Natural killer cell treated with Interleukin-12 subunit alpha and Interleukin-12 subunit beta and Interleukin-15 and Interleukin-18, amount 100 ng/mL, for 72 hours (primary cell): ENCODE results near the gene SH3TC1. TPM values are rescaled to one million over a fixed set of nuclear protein-coding genes. Genes with fewer than 3 reads are reported as not detected.
A peak's percentile ranks its signal among the peaks of the same experiment; 100 is the strongest.

ENCODE experiments used
- ATAC-seq, 2 donors: fragments of 150-1000 bp; cut with Tn5 transposase in 1 of 2; sonication (Bioruptor Pico), chemical (Tn5 transposase) in 1 of 2; 2 replicates each; pipeline ENCODE4 v1.10.0; 2021
- DNase-seq: peaks from one replicate; pipeline ENCODE4 v3.0.0; 2022; ENCODE audit warnings: low spot score
- H3K27ac Mint-ChIP-seq, 2 donors: 1 replicate in 1 of 2; 2 replicates in 1 of 2; pipeline ENCODE4 v1.8.0; 2022; ENCODE audit warnings: mixed read lengths in 2 of 2, mild to moderate bottlenecking in 1 of 2, moderate library complexity in 1 of 2
- H3K27me3 Mint-ChIP-seq, 2 donors: 1 replicate in 1 of 2; 2 replicates in 1 of 2; pipeline ENCODE4 v1.8.0; 2022; ENCODE audit warnings: mixed read lengths in 2 of 2
- H3K36me3 Mint-ChIP-seq: one replicate; pipeline ENCODE4 v1.8.0; 2022; ENCODE audit warnings: mixed read lengths
- H3K4me1 Mint-ChIP-seq, 2 donors: 1 replicate in 1 of 2; 2 replicates in 1 of 2; pipeline ENCODE4 v1.8.0; 2022; ENCODE audit warnings: low read depth in 2 of 2, mixed read lengths in 2 of 2, mild to moderate bottlenecking in 1 of 2
- H3K4me3 Mint-ChIP-seq: one replicate; pipeline ENCODE4 v1.8.0; 2022; ENCODE audit warnings: mixed read lengths
- H3K9me3 Mint-ChIP-seq: 2 replicates; pipeline ENCODE4 v1.8.0; 2022; ENCODE audit warnings: mixed read lengths
- total RNA-seq, 2 donors: library from RNA; stranded (reverse); gene quantifications; one replicate each; pipeline ENCODE4 v1.2.3, GENCODE V29; 2022

Gene SH3TC1
- total RNA-seq, 2 donors from 2014 or later, result 6.4 to 15.5 TPM

DNA sequence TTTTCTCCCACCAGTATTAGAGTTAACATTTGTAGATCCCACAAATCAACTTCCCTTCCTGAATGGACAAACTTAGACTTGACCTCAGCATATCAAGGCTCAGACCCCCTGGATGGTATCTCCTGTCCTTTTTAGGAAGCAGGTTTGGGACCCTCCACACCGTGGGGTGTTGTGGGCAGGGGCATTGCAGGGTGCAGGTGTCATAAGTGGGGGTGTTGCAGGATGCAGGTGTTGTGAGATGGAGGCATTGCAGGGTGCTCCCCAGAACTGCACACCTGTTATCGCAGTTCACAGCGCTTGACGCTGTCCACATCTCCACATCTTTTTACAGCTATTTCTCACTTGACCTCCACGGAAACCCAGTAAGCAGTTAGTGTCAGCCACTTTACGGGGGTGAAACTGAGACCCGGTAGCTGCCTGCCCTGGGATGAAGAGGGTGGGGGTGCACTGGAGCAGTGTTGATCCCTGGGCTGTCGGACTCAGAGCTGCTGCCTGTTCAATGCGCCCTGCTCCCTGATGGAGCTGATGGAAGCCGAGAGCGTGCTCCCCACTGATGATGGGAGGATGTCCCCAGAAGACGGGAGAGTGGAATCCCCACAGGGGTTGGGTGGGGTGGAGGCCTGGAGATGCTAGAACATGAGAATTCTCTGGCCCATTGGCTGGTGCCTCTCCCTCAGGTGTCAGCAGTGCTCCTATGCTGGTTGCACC lies 25.3 kb downstream of the SH3TC1 start:
- DNase-seq (no peak), ATAC-seq (no peak)
- no peaks in the 10 kb centered on the region for H3K27me3 Mint-ChIP-seq
- H3K4me3 Mint-ChIP-seq, result no peak overlapping the region
- H3K27ac Mint-ChIP-seq, result no peak overlapping the region
- H3K4me1 Mint-ChIP-seq, result peaks cover 5% of the 10 kb centered on the region in 2 donors
- no peaks in the 10 kb centered on the region for H3K36me3 Mint-ChIP-seq
- no peaks in the 10 kb centered on the region for H3K9me3 Mint-ChIP-seq

DNA sequence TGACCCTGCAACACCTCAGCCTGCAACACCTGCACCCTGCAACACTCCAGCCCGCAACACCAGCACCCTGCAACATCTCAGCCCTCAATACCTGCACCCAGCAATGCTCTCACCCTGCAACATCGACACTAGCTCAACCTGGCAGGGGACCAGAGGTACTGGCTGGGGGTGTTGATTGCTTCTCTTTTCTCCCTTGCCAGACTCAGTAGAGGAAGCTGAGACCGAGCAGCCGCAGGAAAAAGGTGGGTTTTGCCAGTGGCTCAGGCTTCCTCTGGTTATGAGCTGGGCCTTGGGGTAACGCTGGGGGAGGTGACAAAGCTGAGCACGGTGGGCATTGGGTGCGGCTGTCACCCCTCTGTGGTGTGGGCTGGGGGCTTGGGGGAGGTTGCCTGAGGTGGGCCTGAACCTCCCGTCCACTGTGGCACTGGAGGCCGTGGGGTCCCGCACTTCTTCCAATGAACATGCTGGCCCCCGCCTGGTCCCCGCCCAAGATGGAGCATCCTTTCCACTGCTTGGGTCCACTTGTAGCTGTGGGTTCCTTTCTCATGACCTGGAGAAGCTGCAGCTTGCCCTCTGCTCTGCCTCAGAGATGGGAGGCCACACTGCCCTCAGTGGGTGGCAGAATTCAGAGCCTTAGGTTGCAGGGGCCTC lies 26.0 kb downstream of the SH3TC1 start:
- Mint-ChIP-seq H3K4me1 (peaks cover 5% of the 10 kb centered on the region in 2 donors), H3K27ac (no peak overlapping the region), H3K36me3 (no peaks in the 10 kb centered on the region), H3K27me3 (no peaks in the 10 kb centered on the region), H3K9me3 (no peaks in the 10 kb centered on the region), H3K4me3 (no peak overlapping the region)
- ATAC-seq (no peak), DNase-seq (no peak)

DNA sequence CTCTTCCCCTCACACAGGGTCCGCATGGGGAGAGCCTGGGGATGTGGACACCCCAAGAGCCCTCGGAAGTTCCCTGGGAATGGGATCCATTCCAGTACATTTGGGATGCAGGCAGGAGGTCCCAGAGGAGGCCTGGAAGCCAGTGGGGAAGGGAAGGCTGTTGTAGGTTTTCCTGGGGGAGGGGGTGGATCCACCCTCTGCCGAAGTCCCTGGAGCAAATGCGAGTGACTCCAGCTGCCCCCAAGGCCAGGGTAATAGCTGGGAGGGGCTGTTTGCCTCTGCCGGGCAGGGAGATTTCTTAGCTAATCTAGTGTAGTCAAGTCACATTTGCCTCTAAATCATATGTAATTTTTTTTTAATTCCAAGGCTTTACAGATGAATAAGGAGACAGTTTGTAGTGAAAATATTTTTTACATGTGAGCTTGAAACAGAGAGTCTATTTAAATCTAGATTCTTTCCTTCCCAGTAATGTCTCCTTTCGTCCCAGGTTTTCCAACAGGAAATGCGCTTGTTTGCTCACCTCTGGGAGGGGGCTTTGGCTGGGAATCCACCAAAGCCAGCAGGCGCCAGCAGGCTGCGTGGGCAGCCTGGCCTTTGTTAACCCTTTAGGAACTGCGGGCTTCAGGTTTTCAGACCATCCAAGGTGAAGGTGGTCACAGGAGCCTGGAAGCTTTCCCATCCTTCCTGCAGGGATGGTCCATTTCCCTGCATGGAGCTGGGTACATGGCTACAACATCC lies 26.8 kb downstream of the SH3TC1 start:
- H3K4me1 Mint-ChIP-seq, result peaks cover 5 to 8% of the 10 kb centered on the region in 2 donors
- no peaks in the 10 kb centered on the region for H3K27me3 Mint-ChIP-seq
- H3K27ac Mint-ChIP-seq, result no peak overlapping the region

DNA sequence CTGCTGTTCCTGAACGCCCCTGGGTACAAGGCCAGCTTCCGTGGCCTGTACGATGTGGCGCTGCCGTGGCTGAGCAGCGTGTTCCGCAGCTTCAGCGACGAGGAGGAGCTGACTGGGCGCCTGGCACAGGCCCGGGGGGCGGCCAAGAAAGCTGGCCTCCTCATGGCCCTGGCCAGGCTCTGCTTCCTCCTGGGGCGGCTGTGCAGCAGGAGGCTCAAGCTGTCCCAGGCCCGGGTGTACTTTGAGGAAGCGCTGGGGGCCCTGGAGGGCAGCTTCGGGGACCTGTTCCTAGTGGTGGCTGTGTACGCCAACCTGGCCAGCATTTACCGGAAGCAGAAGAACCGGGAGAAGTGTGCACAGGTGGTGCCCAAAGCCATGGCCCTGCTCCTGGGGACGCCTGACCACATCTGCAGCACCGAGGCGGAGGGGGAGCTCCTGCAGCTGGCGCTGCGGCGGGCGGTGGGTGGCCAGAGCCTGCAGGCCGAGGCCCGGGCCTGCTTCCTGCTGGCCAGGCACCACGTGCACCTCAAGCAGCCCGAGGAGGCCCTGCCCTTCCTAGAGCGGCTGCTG lies 28.2 kb downstream of the SH3TC1 start:
- DNase-seq (no peak), ATAC-seq (no peak)
- H3K9me3 Mint-ChIP-seq, result no peaks in the 10 kb centered on the region
- H3K4me1 Mint-ChIP-seq, result peaks cover 0 to 11% of the 10 kb centered on the region in 2 donors
- H3K27me3 Mint-ChIP-seq, result no peaks in the 10 kb centered on the region
- no peak overlapping the region for H3K27ac Mint-ChIP-seq
- H3K4me3 Mint-ChIP-seq, result no peak overlapping the region
- no peaks in the 10 kb centered on the region for H3K36me3 Mint-ChIP-seq

More for the DNA sequence above, 26.8 kb downstream of the SH3TC1 start:
- Mint-ChIP-seq H3K36me3 (no peaks in the 10 kb centered on the region), H3K9me3 (no peaks in the 10 kb centered on the region), H3K4me3 (no peak overlapping the region)
- no peak for ATAC-seq
- no peak for DNase-seq

DNA sequence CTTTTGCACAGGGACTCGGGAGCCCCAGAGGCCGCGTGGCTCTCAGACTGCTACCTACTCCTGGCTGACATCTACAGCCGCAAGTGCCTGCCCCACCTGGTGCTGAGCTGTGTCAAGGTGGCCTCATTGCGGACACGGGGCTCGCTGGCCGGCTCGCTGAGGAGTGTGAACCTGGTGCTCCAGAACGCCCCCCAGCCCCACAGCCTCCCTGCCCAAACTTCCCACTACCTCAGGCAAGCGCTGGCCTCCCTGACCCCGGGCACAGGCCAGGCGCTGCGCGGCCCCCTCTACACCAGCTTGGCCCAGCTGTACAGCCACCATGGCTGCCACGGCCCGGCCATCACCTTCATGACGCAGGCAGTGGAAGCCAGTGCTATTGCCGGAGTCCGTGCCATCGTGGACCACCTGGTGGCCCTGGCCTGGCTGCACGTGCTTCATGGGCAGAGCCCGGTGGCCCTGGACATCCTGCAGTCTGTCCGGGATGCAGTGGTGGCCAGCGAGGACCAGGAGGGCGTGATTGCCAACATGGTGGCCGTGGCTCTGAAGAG lies 28.8 kb downstream of the SH3TC1 start:
- Mint-ChIP-seq H3K4me3 (no peak overlapping the region), H3K9me3 (no peaks in the 10 kb centered on the region), H3K27ac (no peak overlapping the region), H3K27me3 (no peaks in the 10 kb centered on the region), H3K4me1 (peaks cover 0 to 11% of the 10 kb centered on the region in 2 donors), H3K36me3 (no peaks in the 10 kb centered on the region)
- ATAC-seq (no peak), DNase-seq (no peak)

DNA sequence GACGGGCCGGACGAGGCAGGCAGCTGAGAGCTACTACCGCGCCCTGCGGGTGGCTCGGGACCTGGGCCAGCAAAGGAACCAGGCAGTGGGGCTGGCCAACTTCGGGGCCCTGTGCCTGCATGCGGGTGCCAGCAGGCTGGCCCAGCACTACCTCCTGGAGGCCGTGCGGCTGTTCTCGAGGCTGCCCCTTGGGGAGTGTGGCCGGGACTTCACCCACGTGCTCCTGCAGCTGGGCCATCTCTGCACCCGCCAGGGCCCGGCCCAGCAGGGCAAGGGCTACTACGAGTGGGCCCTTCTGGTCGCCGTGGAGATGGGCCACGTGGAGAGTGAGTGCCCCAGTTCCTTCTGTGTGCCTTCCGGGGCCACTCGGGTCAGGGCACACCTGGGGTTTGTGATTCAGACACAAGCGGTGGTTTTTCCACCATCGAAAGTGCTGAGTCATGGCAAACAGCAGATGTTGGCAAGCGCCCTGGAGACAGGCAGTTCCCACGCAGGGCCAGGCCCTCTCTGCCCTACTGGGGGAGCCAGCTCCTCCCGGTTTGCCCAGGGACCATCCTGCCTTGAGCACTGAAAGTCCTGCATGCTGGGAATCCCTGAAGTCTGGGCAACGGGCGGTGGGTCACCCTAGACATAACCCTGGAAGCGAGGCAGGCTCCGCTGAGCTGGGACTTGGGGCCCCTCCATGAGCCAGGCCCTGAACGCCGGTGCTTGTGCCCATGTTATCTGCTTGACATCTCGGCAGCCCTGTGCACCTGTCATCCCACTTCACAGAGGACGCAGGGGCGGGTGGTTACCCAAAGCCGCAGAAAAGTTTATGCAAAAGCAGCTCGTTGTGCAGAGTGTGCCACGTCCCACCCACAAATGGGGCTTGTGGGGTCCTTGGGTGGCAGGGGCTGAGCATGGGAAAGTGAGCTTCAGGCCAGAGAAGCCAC lies 29.5 kb downstream of the SH3TC1 start:
- H3K4me1 Mint-ChIP-seq, result peaks cover 0 to 11% of the 10 kb centered on the region in 2 donors
- H3K27ac Mint-ChIP-seq, result no peak overlapping the region
- H3K9me3 Mint-ChIP-seq, result no peaks in the 10 kb centered on the region

DNA sequence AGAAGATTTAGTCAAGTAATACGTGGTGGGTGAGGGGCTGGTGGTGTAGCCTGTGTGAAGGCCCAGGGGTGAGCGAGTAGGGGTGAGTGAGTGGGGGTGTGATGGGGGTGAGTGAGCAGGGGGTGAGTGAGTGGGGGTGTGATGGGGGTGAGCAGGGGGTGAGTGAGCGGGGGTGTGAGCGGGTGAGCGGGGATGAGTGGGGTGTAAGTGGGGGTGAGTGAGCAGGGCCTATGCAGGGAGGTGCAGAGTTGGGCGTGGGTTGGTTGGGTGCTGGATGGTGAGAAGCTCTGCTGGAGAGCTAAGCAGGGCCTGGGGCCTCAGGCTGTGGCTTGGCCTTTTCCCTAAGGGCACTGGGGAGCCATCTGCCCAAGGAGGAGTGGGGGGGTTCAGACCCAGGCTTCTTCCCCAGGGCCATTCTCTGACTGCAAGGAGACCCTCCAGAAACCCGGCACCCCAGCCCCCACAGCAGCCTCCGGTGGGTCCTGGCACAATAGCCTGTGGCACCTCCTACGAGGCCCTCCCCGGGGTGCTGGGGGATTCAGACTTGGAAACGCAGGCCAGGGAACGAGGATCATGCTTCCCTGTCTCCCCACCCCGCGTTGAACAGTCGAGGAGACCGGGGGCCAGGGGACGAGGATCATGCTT lies 30.4 kb downstream of the SH3TC1 start:
- peaks cover 0 to 11% of the 10 kb centered on the region in 2 donors for H3K4me1 Mint-ChIP-seq
- H3K27ac Mint-ChIP-seq, result no peak overlapping the region
- H3K9me3 Mint-ChIP-seq, result no peaks in the 10 kb centered on the region
- H3K27me3 Mint-ChIP-seq, result no peaks in the 10 kb centered on the region
- no peaks in the 10 kb centered on the region for H3K36me3 Mint-ChIP-seq
- DNase-seq (no peak), ATAC-seq (no peak)
- H3K4me3 Mint-ChIP-seq, result no peak overlapping the region

More for the DNA sequence above, 29.5 kb downstream of the SH3TC1 start:
- no peaks in the 10 kb centered on the region for H3K27me3 Mint-ChIP-seq
- peak; percentile 48 to 55 for ATAC-seq
- H3K36me3 Mint-ChIP-seq, result no peaks in the 10 kb centered on the region
- no peak for DNase-seq
- no peak overlapping the region for H3K4me3 Mint-ChIP-seq

DNA sequence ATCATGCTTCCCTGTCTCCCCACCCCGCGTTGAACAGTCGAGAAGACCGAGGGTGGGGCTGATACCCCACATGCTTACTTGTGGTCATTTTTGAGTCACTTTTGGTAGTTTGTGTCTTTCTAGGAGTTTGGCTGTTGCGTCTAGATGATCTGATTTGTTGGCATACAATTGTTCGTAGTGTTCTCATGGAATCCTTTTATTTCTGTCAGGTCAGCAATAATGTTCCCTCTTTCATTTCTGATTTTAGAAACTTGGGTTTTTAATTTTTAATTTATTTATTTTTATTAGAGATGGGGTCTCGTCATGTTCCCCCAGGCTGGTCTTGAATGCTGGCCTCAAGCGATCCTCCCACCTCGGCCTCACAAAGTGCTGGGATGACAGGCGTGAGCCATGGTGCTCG lies 30.9 kb downstream of the SH3TC1 start:
- Mint-ChIP-seq H3K9me3 (no peaks in the 10 kb centered on the region), H3K36me3 (no peaks in the 10 kb centered on the region), H3K4me3 (no peak overlapping the region), H3K4me1 (peaks cover 0 to 11% of the 10 kb centered on the region in 2 donors), H3K27ac (no peak overlapping the region), H3K27me3 (no peaks in the 10 kb centered on the region)
- DNase-seq (no peak), ATAC-seq (no peak)

DNA sequence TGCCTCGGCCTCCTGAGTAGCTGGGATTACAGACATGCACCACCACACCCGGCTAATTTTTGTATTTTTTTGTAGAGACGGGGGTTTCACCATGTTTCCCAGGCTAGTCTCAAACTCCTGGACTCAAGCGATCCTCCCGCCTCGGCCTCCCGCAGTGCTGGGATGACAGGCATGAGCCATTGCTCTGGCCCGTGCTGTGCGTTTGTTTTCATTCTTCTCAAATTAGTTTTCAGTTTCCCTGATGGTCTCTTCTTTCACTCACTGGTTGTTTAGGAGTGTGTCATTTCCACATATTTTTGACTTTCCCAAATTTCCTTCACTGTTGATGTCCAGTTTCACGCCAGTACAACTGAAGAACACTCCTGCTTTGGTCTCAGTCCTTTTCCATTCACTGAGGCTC lies 31.8 kb downstream of the SH3TC1 start:
- Mint-ChIP-seq H3K36me3 (no peaks in the 10 kb centered on the region), H3K27ac (no peak overlapping the region), H3K27me3 (no peaks in the 10 kb centered on the region), H3K9me3 (no peaks in the 10 kb centered on the region), H3K4me1 (peaks cover 0 to 11% of the 10 kb centered on the region in 2 donors), H3K4me3 (no peak overlapping the region)
- ATAC-seq (no peak), DNase-seq (no peak)

DNA sequence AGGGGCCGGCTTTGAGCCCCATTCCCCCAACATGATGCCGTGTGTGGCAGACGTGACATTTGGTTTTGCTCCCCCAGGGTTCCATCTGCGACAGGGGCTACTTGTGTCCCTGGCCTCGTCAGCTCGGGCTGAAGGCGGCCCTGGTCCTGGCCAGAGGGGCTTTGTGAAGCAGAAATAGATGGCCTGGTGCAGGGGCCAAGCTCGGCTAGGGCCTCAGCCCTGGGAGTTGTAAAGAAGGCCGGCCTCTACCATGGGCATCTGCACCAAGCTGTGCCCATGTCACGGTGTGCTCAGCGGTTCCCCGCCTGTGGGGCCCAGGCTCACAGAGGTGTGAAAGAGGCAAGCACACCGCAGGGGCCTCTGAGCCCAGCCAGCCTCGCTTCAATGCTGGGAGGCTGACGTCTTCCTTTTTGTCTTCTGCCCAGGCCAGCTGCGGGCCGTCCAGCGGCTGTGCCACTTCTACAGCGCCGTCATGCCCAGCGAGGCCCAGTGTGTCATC lies 32.5 kb downstream of the SH3TC1 start:
- H3K9me3 Mint-ChIP-seq, result no peaks in the 10 kb centered on the region
- H3K4me1 Mint-ChIP-seq, result peaks cover 0 to 11% of the 10 kb centered on the region in 2 donors
- no peak overlapping the region for H3K27ac Mint-ChIP-seq
- DNase-seq, result no peak
- no peaks in the 10 kb centered on the region for H3K27me3 Mint-ChIP-seq
- no peaks in the 10 kb centered on the region for H3K36me3 Mint-ChIP-seq
- ATAC-seq, result no peak
- no peak overlapping the region for H3K4me3 Mint-ChIP-seq

DNA sequence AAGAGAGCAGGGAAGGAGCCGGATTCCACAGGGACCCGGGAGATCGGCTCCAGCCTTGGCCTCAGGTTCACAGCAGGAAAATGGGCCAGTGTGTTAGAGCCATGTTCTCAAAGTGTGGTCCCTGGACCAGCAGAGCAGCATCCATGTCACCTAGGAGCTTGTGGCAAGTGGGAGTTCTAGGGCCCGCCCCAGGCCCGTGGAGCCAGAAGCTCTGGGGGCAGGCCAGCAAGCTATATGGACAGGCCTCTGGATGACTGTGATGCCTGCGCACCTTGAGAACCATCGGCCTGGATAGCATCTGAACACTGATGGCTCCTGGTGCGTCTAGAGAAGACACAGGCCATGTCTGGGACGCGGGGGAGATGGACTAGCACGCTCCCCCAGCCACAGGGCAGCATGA lies 33.7 kb downstream of the SH3TC1 start:
- Mint-ChIP-seq H3K36me3 (no peaks in the 10 kb centered on the region), H3K27ac (no peak overlapping the region), H3K9me3 (no peaks in the 10 kb centered on the region), H3K4me1 (peaks cover 0 to 11% of the 10 kb centered on the region in 2 donors), H3K4me3 (no peak overlapping the region), H3K27me3 (no peaks in the 10 kb centered on the region)
- no peak for DNase-seq
- no peak for ATAC-seq

DNA sequence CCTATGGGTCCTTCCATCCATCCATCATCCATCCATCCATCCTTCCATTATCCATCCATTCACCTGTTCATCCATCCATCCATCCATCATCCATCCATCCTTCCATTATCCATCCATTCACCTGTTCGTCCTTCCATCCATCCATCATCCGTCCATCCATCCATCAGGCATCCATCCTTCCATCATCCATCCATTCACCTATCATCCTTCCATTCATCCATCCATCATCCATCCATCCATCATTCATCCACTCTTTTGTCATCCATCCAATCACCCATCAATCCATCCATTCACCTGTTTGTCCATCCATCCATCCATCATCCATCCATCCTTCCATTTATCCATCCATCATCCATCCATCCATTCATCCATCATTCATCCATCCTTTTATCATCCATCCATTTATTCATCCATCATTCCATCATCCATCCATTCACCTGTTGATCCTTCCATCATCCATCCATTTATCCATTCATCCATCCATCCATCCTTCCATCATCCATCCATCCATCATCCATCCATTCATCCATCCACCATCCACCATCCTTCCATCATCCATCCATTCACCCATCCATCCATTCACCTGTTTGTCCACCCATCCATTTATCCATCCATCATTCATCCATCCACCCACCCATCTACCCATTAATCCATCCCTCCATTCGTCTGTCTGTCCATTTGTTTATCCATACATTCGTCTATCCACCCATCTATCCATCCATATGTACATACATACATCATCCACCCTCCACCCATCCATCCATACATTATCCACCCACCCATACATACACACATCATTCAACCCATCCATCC lies 34.8 kb downstream of the SH3TC1 start:
- Mint-ChIP-seq H3K27me3 (no peaks in the 10 kb centered on the region), H3K27ac (no peak overlapping the region), H3K36me3 (no peaks in the 10 kb centered on the region), H3K4me3 (no peak overlapping the region), H3K9me3 (no peaks in the 10 kb centered on the region), H3K4me1 (peaks cover 0 to 10% of the 10 kb centered on the region in 2 donors)
- ATAC-seq (no peak), DNase-seq (no peak)
